Keratinocyte (primary cell): ENCODE results near the gene SHROOM3. TPM values are rescaled to one million over a fixed set of nuclear protein-coding genes. Genes with fewer than 3 reads are reported as not detected.

Experiments
- DNase-seq: peaks from one replicate; pipeline ENCODE4 v3.0.0-alpha.2; 2011; ENCODE audit warnings: low read depth, missing footprints, low spot score
- FAIRE-seq: peaks from 2 replicates; lab custom pipeline; 2011; peaks lifted over from hg19 to GRCh38; lab: Jason Lieb, UNC
- H2AFZ ChIP-seq: 2 replicates; pipeline ENCODE4 v1.6.0; 2012; ENCODE audit warnings: low read length, control low read depth, inconsistent platforms; ENCODE audit not compliant: control insufficient read depth
- H3K27ac ChIP-seq: 2 replicates; pipeline ENCODE4 v1.5.1; 2011; ENCODE audit warnings: low read length; ENCODE audit not compliant: control insufficient read depth, insufficient read depth
- H3K27me3 ChIP-seq: 3 replicates; pipeline ENCODE4 v1.6.0; 2011; ENCODE audit warnings: low read length; ENCODE audit not compliant: control insufficient read depth, insufficient read depth; ENCODE audit errors: extremely low read depth
- H3K36me3 ChIP-seq, 2 experiments: 2 replicates in 1 of 2; 3 replicates in 1 of 2; pipeline ENCODE4 v1.5.1; 2011; ENCODE audit warnings: low read length in 2 of 2, mild to moderate bottlenecking in 1 of 2; ENCODE audit not compliant: control insufficient read depth in 2 of 2, insufficient read depth in 2 of 2; ENCODE audit errors: extremely low read depth in 1 of 2
- H3K4me1 ChIP-seq: 3 replicates; pipeline ENCODE4 v1.5.1; 2011; ENCODE audit warnings: low read length; ENCODE audit not compliant: control insufficient read depth, insufficient read depth; ENCODE audit errors: extremely low read depth
- H3K4me2 ChIP-seq: 3 replicates; pipeline ENCODE4 v1.6.0; 2011; ENCODE audit warnings: low read depth, low read length; ENCODE audit not compliant: control insufficient read depth, insufficient read depth; ENCODE audit errors: extremely low read depth
- H3K4me3 ChIP-seq, 3 experiments: fragments of 200-600 bp in 1 of 3; sonication (generic) in 1 of 3; 2 replicates in 2 of 3; 3 replicates in 1 of 3; pipeline ENCODE4 v1.5.1; 2011 to 2016; ENCODE audit warnings: low read length in 3 of 3, mild to moderate bottlenecking in 3 of 3, control low read depth in 2 of 3, inconsistent platforms in 1 of 3, low read depth in 1 of 3, mixed read lengths in 1 of 3, mixed run types in 1 of 3, moderate library complexity in 1 of 3; ENCODE audit not compliant: control insufficient read depth in 2 of 3, insufficient read depth in 2 of 3; ENCODE audit errors: extremely low read depth in 1 of 3
- H3K79me2 ChIP-seq: 2 replicates; pipeline ENCODE4 v1.6.0; 2012; ENCODE audit warnings: low read length; ENCODE audit not compliant: control insufficient read depth, insufficient read depth
- H3K9ac ChIP-seq: 3 replicates; pipeline ENCODE4 v1.6.0; 2011; ENCODE audit warnings: low read length; ENCODE audit not compliant: control insufficient read depth, insufficient read depth; ENCODE audit errors: extremely low read depth
- H3K9me1 ChIP-seq: 3 replicates; pipeline ENCODE4 v1.6.0; 2011; ENCODE audit warnings: low read length; ENCODE audit not compliant: control insufficient read depth, insufficient read depth; ENCODE audit errors: extremely low read depth
- H3K9me3 ChIP-seq: 2 replicates; pipeline ENCODE4 v1.5.1; 2012; ENCODE audit warnings: low read depth, low read length; ENCODE audit not compliant: control insufficient read depth
- H4K20me1 ChIP-seq: 3 replicates; pipeline ENCODE4 v1.6.0; 2011; ENCODE audit warnings: low read length; ENCODE audit not compliant: control insufficient read depth, insufficient read depth; ENCODE audit errors: extremely low read depth
- CTCF ChIP-seq, 3 experiments: IDR thresholded peaks in 1 of 3; conservative IDR thresholded peaks in 1 of 3; optimal IDR thresholded peaks in 1 of 3; 2 replicates in 2 of 3; 3 replicates in 1 of 3; pipeline versions ENCODE3 to v1.5.1; 2011; ENCODE audit warnings: low read length in 3 of 3, mild to moderate bottlenecking in 3 of 3, moderate library complexity in 2 of 3, control low read depth in 1 of 3, inconsistent platforms in 1 of 3; ENCODE audit not compliant: insufficient read depth in 2 of 3; ENCODE audit errors: extremely low read depth in 1 of 3
- EZH2 ChIP-seq: IDR thresholded peaks from one replicate; pipeline ENCODE4 v1.6.1; 2012; ENCODE audit warnings: inconsistent platforms, mild to moderate bottlenecking, low read length, moderate library complexity
- dilution Hi-C: fragments of 300-500 bp; cut with MboI; formaldehyde crosslinking; loops from one replicate; pipeline ENCODE4 v1.7.0; 2020; ENCODE audit warnings: low sequenced_read_pairs; ENCODE audit not compliant: extremely low pct_ligation_motif_present
- polyA plus RNA-seq, 5 experiments: library from polyadenylated mRNA; depleted of rRNA in 3 of 5; stranded (reverse) in 3 of 5; stranded (forward) in 1 of 5; unstranded in 1 of 5; fragments of >200 nt; gene quantifications; 1 replicate in 1 of 5; 2 replicates in 3 of 5; 3 replicates in 1 of 5; pipeline versions ENCODE4 v1.2.1 to v1.2.3, GENCODE V29; 2011 to 2012; ENCODE audit warnings: missing spikeins in 2 of 5, low read depth in 1 of 5, low replicate concordance in 1 of 5

Gene SHROOM3
- polyA plus RNA-seq, 1 donor (not counting 4 experiments of a cell fraction or from before 2014, with no cell fraction given): 4.9 TPM

GRCh38 chr4:76708971-76709771 lies 274.1 kb downstream of the SHROOM3 start:
- H3K4me2 ChIP-seq: no peak overlapping the region
- peaks cover 3 to 8% of the 10 kb centered on the region in 2 experiments for H3K36me3 ChIP-seq
- TF ChIP-seq CTCF (optimal IDR thresholded peaks at IDR 0.05 in 1 of 3, IDR thresholded peaks at IDR 0.05 in 1 of 3, conservative IDR thresholded peaks at IDR 0.05 in 1 of 3; ENCODE audit: extremely low read depth in 1 of 3, insufficient read depth in 2 of 3, low read length in 3 of 3) (no peak), EZH2 (no peak)
- H3K27ac ChIP-seq: no peak overlapping the region
- no peak overlapping the region for H3K9ac ChIP-seq
- no peaks in the 10 kb centered on the region for H4K20me1 ChIP-seq
- H3K27me3 ChIP-seq: no peaks in the 10 kb centered on the region
- H3K79me2 ChIP-seq: peaks cover 31% of the 10 kb centered on the region
- H3K4me3 ChIP-seq: no peak overlapping the region
- no peaks in the 10 kb centered on the region for H3K9me3 ChIP-seq
- H3K9me1 ChIP-seq: no peaks in the 10 kb centered on the region
- H3K4me1 ChIP-seq: peaks cover 10% of the 10 kb centered on the region
- no peak overlapping the region for H2AFZ ChIP-seq
- FAIRE-seq: no peak
- no peak for DNase-seq
- dilution Hi-C loops: no loop called here

- H3K27me3 ChIP-seq: no peaks in the 10 kb centered on the region
- no peaks in the 10 kb centered on the region for H3K9me3 ChIP-seq
- no peaks in the 10 kb centered on the region for H4K20me1 ChIP-seq
- dilution Hi-C loops: no loop called here
- H3K9me1 ChIP-seq: no peaks in the 10 kb centered on the region
- peaks cover 31% of the 10 kb centered on the region for H3K79me2 ChIP-seq
- no peak overlapping the region for H3K4me3 ChIP-seq
- no peak overlapping the region for H3K9ac ChIP-seq
- DNase-seq (no peak), FAIRE-seq (no peak)
- no peak overlapping the region for H3K27ac ChIP-seq
- peaks cover 3 to 8% of the 10 kb centered on the region in 2 experiments for H3K36me3 ChIP-seq
- TF ChIP-seq EZH2 (no peak), CTCF (optimal IDR thresholded peaks at IDR 0.05 in 1 of 3, IDR thresholded peaks at IDR 0.05 in 1 of 3, conservative IDR thresholded peaks at IDR 0.05 in 1 of 3; ENCODE audit: extremely low read depth in 1 of 3, insufficient read depth in 2 of 3, low read length in 3 of 3) (no peak)
- no peak overlapping the region for H2AFZ ChIP-seq
- H3K4me2 ChIP-seq: no peak overlapping the region
- H3K4me1 ChIP-seq: peaks cover 4% of the 10 kb centered on the region
Observed at GRCh38 chr4:76709772-76710090, 274.7 kb downstream of the SHROOM3 start.
